ENCODE data around the gene SLC23A1.
A peak's percentile ranks its signal among the peaks of the same experiment; 100 is the strongest.
"Not testable (repeated sequence)": the region's sequence is repeated elsewhere in the genome, so short reads cannot be mapped to it uniquely, and the experiment has no call there.

SLC23A1 gene

DNA sequence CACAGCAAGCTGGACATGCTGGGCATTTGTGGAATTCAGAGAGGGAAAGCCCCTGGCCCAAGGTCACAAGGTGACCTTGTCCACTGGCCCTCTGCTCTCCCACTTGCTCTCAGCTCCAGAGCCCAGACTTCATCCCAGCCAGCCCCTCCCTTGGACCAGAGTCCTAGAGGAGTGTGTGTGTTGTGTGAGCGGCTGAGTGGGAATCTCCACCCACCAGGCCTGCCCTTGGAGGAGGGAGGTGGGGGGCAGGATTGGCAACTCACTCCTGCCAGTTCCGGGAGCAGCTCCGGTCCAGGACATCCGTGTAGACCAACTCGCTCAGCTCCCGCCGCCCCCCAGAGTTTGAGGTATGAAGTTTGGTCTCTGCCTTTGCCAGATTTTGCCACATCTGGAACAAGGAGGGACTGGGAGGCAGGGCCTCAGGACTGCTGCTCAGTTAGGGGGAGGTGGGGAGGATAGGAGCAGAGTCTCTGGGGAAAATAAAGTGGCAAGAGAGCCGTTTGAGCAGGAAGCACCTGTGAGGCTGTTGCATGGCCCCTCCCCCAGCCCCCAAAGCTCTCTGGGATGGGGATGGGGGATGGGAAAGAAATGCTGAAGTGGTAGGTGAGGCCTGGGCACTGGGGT, 5.2 kb upstream of the SLC23A1 start:
- DNase-seq: no peak

- DNase-seq: no peak
Observed at GRCh38 chr5:139387611-139388197, 4.6 kb upstream of the SLC23A1 start.

DNA sequence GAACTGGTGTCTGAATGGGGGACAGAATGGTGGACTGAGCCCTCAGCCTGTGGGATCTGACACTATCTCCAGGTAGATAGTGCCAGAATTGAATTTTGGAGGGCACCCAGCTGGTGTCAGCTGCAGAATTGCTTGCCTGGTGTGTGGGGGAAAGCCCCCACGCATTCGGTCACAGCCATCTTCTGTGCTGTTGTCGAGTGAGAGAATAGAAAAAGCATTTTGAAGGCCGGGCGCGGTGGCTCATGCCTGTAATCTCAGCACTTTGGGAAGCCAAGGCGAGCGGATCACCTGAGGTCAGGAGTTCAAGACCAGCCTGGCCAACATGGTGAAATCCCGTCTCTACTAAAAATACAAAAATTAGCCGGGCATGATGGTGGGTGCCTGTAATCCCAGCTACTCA, 3.9 kb upstream of the SLC23A1 start:
- DNase-seq: not testable (repeated sequence)

DNA sequence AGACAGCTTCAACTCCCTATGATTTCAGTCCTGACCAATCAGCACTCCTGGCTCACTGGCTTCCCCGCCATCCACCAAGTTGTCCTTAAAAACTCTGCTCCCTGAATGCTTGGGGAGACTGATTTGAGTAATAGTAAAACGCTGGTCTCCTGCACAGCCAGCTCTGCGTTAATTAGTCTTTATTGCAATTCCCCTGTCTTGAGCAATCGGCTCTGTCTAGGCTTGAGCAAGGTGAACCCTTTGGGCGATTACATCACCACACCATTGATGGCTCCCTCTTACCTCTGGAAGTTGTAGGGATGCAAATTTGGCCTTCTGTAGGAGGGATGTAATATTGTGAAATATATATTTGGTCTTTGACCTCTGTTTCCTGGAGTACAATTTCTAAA, 2.9 kb upstream of the SLC23A1 start:
- no peak for DNase-seq

GRCh38 chr5:139385061-139386049, 2.3 kb upstream of the SLC23A1 start:
- DNase-seq: peak; percentile 41

GRCh38 chr5:139384591-139385051, 1.5 kb upstream of the SLC23A1 start:
- DNase-seq: no peak

DNA sequence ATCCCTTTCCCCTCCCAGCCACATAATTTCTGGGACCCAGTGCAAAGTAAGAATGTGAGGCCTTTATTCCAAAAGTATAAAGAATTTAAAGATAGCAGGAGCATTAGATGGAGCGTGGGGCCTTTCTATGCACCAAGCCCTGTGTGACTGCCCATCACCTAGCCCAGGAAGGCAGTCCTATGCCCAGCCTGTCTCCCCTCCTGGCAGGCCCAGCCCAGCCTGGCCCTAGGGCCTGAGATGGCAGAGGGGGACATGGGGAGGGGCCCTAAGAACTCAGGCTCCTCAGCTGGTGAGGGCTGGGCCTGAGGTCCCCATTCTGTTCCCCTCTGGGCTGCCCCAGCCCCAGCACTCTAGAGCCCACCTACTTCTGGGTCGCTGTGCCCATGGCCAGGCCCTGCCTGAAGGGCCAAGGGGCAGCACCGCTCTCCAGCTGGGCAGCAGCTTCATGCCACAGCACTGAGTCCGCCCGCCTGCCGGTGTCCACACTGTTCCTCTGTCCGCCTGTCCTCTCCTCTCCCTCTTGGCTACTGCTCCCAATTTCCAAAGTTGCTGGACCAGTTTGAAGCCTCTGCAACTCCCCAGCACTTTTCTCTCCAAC, 995 bp upstream of the SLC23A1 start:
- DNase-seq: no peak

GRCh38 chr5:139382807-139383206, 290 bp downstream of the SLC23A1 start:
- DNase-seq: no peak

DNA sequence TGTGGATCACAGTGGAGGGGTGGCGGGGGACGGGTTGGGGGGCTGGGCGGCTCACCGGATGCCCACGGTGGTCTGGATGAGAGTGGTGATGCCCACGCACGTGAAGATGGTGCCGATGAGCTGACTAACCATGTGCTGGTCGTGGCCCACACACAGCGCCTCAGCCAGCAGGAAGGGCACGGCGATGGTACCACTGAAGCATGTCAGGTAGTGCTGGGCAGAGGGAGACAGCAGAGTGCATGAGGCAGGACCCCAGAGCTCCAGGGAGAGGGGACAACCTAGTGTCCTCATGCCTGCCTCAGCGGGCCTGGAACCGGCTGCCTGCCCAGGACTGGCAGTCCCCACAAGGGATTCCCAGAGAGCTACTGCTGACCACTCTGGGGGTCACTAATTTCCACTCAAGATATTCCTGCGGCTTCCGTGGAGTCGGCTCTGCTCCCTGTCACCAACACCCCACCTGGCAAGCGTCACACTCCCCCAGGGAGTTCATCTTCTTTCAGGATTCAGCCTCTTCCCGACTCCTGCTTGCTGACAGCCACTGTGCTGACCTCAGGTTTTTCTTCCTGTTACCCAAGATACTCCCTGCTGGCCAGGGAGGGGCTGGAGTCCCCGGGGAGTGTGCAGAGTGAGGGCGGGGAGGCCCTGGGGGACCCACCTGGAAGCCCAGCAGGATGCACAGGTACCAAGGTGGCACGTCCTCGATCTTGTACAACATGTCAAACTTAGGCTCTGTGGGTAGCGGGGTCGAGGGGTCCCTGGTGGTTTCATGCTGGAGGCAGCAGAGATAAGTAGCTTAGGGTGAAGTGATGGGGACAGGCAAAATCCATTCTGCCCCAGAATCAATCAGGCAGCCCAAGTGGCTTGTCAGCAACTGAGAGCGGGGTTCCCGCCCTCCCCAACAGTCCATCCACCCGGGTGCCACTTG, 998 bp downstream of the SLC23A1 start:
- DNase-seq: no peak

DNA sequence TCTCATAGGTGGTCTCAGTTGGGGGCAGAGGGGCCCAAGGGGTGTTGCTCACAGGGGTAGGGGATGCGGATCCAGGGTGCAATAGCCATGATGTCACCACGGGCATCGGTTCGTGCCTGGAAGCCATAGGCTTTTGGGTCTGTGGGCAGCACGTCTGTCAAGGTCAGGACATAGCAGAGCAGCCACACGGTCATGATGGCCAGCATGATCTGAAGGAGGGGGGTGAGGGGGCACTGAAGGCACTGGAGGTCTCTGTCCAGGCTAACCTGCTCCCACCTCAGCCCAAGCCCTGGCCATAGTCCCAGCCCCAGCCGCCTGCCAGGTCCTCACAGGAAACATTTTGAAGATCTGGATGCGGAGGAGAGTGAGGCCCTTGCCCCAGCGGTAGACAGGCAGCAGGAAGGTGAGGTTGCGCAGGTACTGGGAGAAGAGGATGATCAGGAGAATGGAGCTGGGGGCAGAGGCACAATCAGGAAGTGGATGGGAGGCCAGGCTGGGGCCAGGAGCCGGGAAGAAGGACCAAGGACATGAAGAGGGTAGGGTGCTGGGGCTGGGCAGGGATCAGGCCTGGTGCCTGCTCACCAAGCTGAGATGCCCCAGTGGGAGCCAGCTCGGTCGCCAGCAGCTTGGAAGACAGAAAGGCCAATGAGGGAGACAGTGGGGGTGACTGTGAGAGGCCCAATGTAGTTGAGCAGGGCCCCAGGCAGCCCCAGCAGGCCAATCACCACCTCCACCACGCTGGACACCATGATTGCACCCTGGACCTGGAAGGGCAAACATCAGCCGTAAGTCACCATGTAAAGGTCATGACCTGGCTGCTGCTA, 3.3 kb downstream of the SLC23A1 start:
- no peak for DNase-seq

DNA sequence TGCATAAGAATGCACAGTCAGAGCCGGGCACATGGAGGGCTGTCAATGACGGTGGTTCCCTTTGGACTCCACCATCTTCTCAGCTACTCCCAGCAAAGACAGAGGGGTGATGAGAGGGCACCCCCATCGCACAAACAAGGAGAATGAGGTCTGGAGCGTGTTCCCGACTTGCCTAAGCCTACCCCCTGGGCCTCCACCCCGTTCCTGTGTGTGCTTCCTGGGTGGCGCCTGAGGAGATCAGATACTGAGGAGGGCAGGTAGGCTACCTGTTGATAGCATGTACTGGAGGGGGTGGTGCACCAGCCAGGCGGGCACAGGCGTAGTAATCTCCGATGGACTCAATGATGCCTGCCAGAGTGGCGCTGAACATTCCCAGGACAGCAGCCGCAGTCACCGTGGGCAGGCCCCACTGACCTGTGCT, 4.1 kb downstream of the SLC23A1 start:
- no peak for DNase-seq

DNA sequence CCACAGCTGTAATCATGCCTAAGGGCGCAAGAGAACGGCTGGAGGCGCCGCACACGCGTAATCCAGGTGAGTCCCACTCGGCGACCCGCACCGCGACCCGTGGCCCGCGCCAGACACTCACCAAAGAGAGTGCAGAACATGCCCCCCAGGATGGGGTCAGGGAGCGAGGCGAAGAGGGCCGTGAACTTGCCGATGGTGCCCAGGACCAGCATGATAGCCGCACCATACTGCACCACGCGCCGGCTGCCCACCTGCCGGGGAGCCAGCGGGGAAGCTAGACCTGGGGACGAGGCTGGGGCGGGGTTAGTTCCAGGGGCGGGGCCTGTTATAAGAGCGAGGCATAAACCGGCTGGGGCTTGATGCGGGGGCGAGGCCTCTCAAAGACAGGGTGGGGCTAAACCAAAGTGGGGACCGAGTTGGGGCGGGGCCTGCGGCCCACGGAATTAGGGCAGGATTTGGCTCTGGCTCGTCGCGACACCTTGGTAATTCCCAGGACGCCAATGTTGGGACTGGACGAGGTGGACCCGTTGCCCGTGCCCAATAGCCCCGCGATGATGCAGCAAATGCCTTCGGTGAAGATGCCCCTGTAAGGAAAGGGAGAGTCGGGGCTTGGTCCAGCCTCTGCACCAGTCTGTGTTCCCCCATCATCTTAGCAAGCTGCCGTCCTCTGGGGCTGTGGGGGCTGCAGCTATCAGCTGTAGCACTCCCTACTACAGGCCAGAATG, 4.8 kb downstream of the SLC23A1 start:
- no peak for DNase-seq

DNA sequence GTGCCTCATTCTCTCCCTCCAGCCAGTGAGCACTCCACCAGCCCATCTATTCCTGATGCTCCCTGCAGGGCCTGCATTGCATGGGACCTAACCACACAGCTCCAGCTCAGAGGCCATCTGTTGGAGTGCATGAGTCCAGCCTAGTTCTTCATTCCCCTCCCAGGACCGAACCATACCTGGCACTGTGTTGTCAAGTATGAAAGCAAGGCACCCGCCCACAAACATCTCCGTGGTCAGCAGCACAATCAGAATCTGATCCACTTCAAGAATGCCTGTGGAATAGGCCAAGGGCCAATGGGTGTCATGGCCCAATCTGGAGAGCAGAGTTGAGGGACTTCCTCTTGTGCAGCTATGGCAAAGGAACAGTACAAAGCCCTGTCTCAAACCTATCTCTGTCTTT, 5.9 kb downstream of the SLC23A1 start:
- DNase-seq: no peak

- DNase-seq: no peak
Observed at GRCh38 chr5:139376364-139376763, 6.7 kb downstream of the SLC23A1 start.

DNA sequence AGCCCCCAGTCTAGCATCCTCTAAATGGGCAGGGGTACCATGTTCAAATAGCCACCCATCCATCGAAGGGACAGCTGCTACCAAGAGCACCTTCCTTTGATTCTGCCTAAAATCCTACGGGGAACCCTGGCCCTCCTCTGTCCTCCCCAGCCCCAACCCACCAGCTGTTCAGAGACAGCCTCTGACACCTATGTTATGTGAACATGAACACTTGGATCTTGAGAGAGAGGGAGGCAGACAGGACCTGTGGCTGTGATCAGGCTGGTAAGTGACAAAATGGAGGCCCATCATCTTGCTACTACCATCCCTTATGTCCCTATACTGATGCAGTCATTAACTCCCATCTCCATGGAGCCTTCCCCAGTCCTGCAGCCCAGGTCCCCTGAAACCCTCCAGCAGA, 8.2 kb downstream of the SLC23A1 start:
- no peak for DNase-seq

DNA sequence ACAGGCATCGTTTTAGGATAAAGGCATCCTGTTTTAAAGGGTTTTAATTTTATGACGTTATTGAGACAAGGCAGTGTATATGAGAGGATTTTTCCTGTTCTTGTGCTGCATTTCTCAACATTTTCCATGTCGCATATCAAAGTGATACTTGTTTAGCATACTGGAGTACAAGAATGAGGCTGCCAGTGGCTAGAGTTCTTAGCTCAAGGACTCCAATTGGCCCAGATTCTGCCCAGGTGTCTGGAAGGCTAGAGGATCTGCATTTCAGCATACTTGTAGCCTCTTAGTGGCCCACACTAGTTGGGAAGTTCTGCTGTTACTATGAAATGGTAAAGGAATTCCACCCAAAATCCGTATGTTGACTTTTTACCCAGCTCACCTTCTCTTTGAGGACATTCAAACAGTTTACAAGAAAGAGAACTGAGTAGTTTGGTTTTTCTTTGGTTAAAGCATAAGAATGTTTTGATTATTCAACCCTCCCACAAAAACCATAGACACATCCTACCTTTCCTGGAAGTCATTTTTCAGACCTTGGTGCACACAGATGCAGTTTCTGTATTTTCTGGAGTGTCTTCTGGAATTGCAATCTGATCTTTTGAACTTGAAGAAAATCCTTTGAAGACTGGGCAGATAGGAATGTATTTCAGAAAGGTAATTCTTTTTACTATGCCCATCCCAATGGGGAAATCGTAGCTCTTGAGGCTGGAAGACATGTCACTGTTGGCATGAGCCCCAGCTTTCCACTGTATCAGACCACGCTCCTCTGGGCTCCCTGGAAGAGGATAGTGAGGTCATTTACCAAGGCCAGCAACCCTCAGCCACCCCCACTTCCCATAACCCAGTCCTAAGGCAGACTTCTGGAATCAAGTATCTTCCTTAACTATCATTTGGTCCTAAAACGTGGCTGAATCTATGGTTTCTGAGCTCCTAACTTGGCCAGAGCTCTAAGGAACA, 11.3 kb downstream of the SLC23A1 start:
- no peak for DNase-seq

DNA sequence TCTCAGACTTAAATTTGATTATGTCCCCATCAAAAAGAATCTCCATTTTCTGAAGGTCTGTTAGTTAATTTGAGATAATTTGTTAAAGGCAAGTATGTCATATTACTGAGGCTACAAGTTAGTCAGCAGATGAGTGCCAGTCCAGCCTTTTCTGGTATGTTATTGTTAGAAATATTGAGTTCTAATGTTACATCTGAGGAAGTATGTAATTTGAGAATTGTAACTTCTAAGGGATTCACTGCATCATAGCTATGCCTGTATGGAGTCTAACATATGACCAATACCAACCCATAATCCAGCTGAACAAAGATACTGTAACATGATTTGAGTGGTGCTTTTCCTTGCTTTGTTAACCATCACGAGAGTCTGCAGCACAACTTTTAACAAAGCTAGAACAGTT, 13.9 kb downstream of the SLC23A1 start:
- no peak for DNase-seq

- DNase-seq: no peak
Observed at GRCh38 chr5:139368613-139369012, 14.5 kb downstream of the SLC23A1 start.

- DNase-seq: no peak
Observed at GRCh38 chr5:139364466-139364865, 18.6 kb downstream of the SLC23A1 start.

Measured in CD4-positive, alpha-beta T cell treated with Interleukin-12 subunit alpha and Interleukin-12 subunit beta, for 1 hour (primary cell).